Activated naive CD4-positive, alpha-beta T cell treated with anti-CD3 and anti-CD28 coated beads for 36 hours (primary cell): Measurements from ENCODE around the gene RMI1. TPM values are rescaled to one million over a fixed set of nuclear protein-coding genes. Genes with fewer than 3 reads are reported as not detected.

ENCODE experiments used
- CTCF ChIA-PET: fragments of 350-600 bp; sonication (Branson Sonifier 250); formaldehyde crosslinking; loops from one replicate; lab custom pipeline; 2021; ENCODE audit warnings: antibody characterized with exemption; lab: Charles Lee
- DNase-seq: peaks from one replicate; pipeline ENCODE4 v3.0.0-alpha.2; 2020
- H3K27ac Mint-ChIP-seq: one replicate; pipeline ENCODE4 v1.8.0; 2021; ENCODE audit warnings: mild to moderate bottlenecking, mixed read lengths
- H3K27me3 Mint-ChIP-seq: one replicate; pipeline ENCODE4 v1.8.0; 2021; ENCODE audit warnings: low read depth, mixed read lengths
- H3K36me3 Mint-ChIP-seq: one replicate; pipeline ENCODE4 v1.8.0; 2021; ENCODE audit warnings: low read depth, mixed read lengths
- H3K4me1 Mint-ChIP-seq: one replicate; pipeline ENCODE4 v1.8.0; 2021; ENCODE audit warnings: low read depth, mixed read lengths
- H3K4me3 Mint-ChIP-seq: one replicate; pipeline ENCODE4 v1.8.0; 2021; ENCODE audit warnings: mild to moderate bottlenecking, moderate library complexity, mixed read lengths
- H3K9me3 Mint-ChIP-seq: one replicate; pipeline ENCODE4 v1.8.0; 2021; ENCODE audit warnings: mixed read lengths
- intact Hi-C: fragments of 100-400 bp; cut with micrococcal nuclease; formaldehyde crosslinking; loops from one replicate; pipeline ENCODE4 v1.15.1; 2023
- total RNA-seq, 2 experiments: library from RNA; stranded (reverse); gene quantifications; one replicate each; pipeline ENCODE4 v1.2.3, GENCODE V29; 2021

RMI1 gene
- total RNA-seq, 2 experiments from 2014 or later: 19.2 to 19.3 TPM

- CTCF ChIA-PET: no interaction called here
- no peak overlapping the region for H3K27ac Mint-ChIP-seq
Measured at GRCh38 chr9:83988411-83988810, 7.8 kb downstream of the RMI1 start.

GRCh38 chr9:83991355-83991754, 10.8 kb downstream of the RMI1 start:
- intact Hi-C loops: no loop called here
- no peak for DNase-seq
- Mint-ChIP-seq H3K4me3 (no peak overlapping the region), H3K27ac (no peak overlapping the region), H3K36me3 (peaks cover 43% of the 10 kb centered on the region), H3K27me3 (no peaks in the 10 kb centered on the region), H3K4me1 (peaks cover 11% of the 10 kb centered on the region), H3K9me3 (no peaks in the 10 kb centered on the region)
- CTCF ChIA-PET: interaction anchor here (0.6 to 0.7 kb wide), 2 partner anchors 83 to 723 kb away, joined by 3 to 4 read pairs; no protein-coding TSS in a partner anchor

More at GRCh38 chr9:83988411-83988810, 7.8 kb downstream of the RMI1 start:
- Mint-ChIP-seq H3K9me3 (no peaks in the 10 kb centered on the region), H3K4me3 (no peak overlapping the region), H3K36me3 (peaks cover 33% of the 10 kb centered on the region), H3K4me1 (peaks cover 18% of the 10 kb centered on the region), H3K27me3 (no peaks in the 10 kb centered on the region)
- DNase-seq: no peak
- intact Hi-C loops: no loop called here

GRCh38 chr9:83992407-83992806, 11.8 kb downstream of the RMI1 start:
- no peak overlapping the region for H3K27ac Mint-ChIP-seq
- peaks cover 39% of the 10 kb centered on the region for H3K36me3 Mint-ChIP-seq
- H3K4me1 Mint-ChIP-seq: peaks cover 1% of the 10 kb centered on the region
- intact Hi-C loops: no loop called here
- CTCF ChIA-PET: no interaction called here
- no peak for DNase-seq
- H3K27me3 Mint-ChIP-seq: no peaks in the 10 kb centered on the region
- H3K9me3 Mint-ChIP-seq: no peaks in the 10 kb centered on the region
- H3K4me3 Mint-ChIP-seq: no peak overlapping the region

GRCh38 chr9:83992901-83993300, 12.3 kb downstream of the RMI1 start:
- Mint-ChIP-seq H3K27me3 (no peaks in the 10 kb centered on the region), H3K9me3 (no peaks in the 10 kb centered on the region), H3K4me1 (peaks cover 1% of the 10 kb centered on the region), H3K4me3 (no peak overlapping the region), H3K36me3 (peaks cover 36% of the 10 kb centered on the region), H3K27ac (no peak overlapping the region)
- no peak for DNase-seq
- CTCF ChIA-PET: no interaction called here
- intact Hi-C loops: no loop called here

GRCh38 chr9:83996126-83996525, 15.5 kb downstream of the RMI1 start:
- Mint-ChIP-seq H3K27ac (no peak overlapping the region), H3K27me3 (no peaks in the 10 kb centered on the region), H3K4me3 (no peak overlapping the region), H3K4me1 (peaks cover 1% of the 10 kb centered on the region), H3K9me3 (no peaks in the 10 kb centered on the region), H3K36me3 (peaks cover 19% of the 10 kb centered on the region)
- intact Hi-C loops: no loop called here
- DNase-seq: no peak
- CTCF ChIA-PET: interaction anchor here (0.7 kb wide), 1 partner anchor 400 kb away, joined by 4 read pairs; no protein-coding TSS in a partner anchor

- DNase-seq: no peak
- intact Hi-C loops: no loop called here
- no peak overlapping the region for H3K4me3 Mint-ChIP-seq
- CTCF ChIA-PET: no interaction called here
- H3K4me1 Mint-ChIP-seq: peaks cover 12% of the 10 kb centered on the region
- no peaks in the 10 kb centered on the region for H3K27me3 Mint-ChIP-seq
- no peak overlapping the region for H3K27ac Mint-ChIP-seq
- peaks cover 25% of the 10 kb centered on the region for H3K36me3 Mint-ChIP-seq
- no peaks in the 10 kb centered on the region for H3K9me3 Mint-ChIP-seq
Measured at GRCh38 chr9:83999141-83999918, 18.7 kb downstream of the RMI1 start.

GRCh38 chr9:84000186-84000585, 19.6 kb downstream of the RMI1 start:
- no peaks in the 10 kb centered on the region for H3K27me3 Mint-ChIP-seq
- H3K9me3 Mint-ChIP-seq: no peaks in the 10 kb centered on the region
- H3K36me3 Mint-ChIP-seq: peaks cover 27% of the 10 kb centered on the region
- H3K4me3 Mint-ChIP-seq: no peak overlapping the region
- intact Hi-C loops: no loop called here
- CTCF ChIA-PET: no interaction called here
- H3K27ac Mint-ChIP-seq: no peak overlapping the region
- no peak for DNase-seq
- H3K4me1 Mint-ChIP-seq: peaks cover 12% of the 10 kb centered on the region

- peaks cover 12% of the 10 kb centered on the region for H3K4me1 Mint-ChIP-seq
- H3K27ac Mint-ChIP-seq: no peak overlapping the region
Measured at GRCh38 chr9:84001621-84002020, 21.0 kb downstream of the RMI1 start.

GRCh38 chr9:84002344-84002743, 21.7 kb downstream of the RMI1 start:
- H3K36me3 Mint-ChIP-seq: peaks cover 23% of the 10 kb centered on the region
- no peaks in the 10 kb centered on the region for H3K27me3 Mint-ChIP-seq
- CTCF ChIA-PET: no interaction called here
- H3K27ac Mint-ChIP-seq: no peak overlapping the region
- peaks cover 12% of the 10 kb centered on the region for H3K4me1 Mint-ChIP-seq
- DNase-seq: no peak
- H3K9me3 Mint-ChIP-seq: no peaks in the 10 kb centered on the region
- intact Hi-C loops: no loop called here
- H3K4me3 Mint-ChIP-seq: no peak overlapping the region

More at GRCh38 chr9:84001621-84002020, 21.0 kb downstream of the RMI1 start:
- intact Hi-C loops: no loop called here
- H3K4me3 Mint-ChIP-seq: no peak overlapping the region
- no peaks in the 10 kb centered on the region for H3K9me3 Mint-ChIP-seq
- no peak for DNase-seq
- H3K36me3 Mint-ChIP-seq: peaks cover 23% of the 10 kb centered on the region
- CTCF ChIA-PET: no interaction called here
- no peaks in the 10 kb centered on the region for H3K27me3 Mint-ChIP-seq

- H3K36me3 Mint-ChIP-seq: peaks cover 22% of the 10 kb centered on the region
- H3K4me3 Mint-ChIP-seq: no peak overlapping the region
- intact Hi-C loops: no loop called here
- no peak overlapping the region for H3K27ac Mint-ChIP-seq
- H3K4me1 Mint-ChIP-seq: peaks cover 12% of the 10 kb centered on the region
- CTCF ChIA-PET: interaction anchor here (0.5 to 1.4 kb wide), 2 partner anchors 44 to 170 kb away, joined by 3 to 4 read pairs; no protein-coding TSS in a partner anchor
- DNase-seq: no peak
- H3K27me3 Mint-ChIP-seq: no peaks in the 10 kb centered on the region
- H3K9me3 Mint-ChIP-seq: no peaks in the 10 kb centered on the region
Measured at GRCh38 chr9:84003246-84003645, 22.6 kb downstream of the RMI1 start.

GRCh38 chr9:84007662-84008061, 27.1 kb downstream of the RMI1 start:
- peaks cover 8% of the 10 kb centered on the region for H3K36me3 Mint-ChIP-seq
- intact Hi-C loops: no loop called here
- CTCF ChIA-PET: no interaction called here
- H3K4me1 Mint-ChIP-seq: no peaks in the 10 kb centered on the region
- no peaks in the 10 kb centered on the region for H3K27me3 Mint-ChIP-seq
- H3K27ac Mint-ChIP-seq: no peak overlapping the region
- DNase-seq: no peak
- H3K9me3 Mint-ChIP-seq: no peaks in the 10 kb centered on the region
- H3K4me3 Mint-ChIP-seq: no peak overlapping the region

- Mint-ChIP-seq H3K4me3 (no peak overlapping the region), H3K4me1 (no peaks in the 10 kb centered on the region), H3K27ac (no peak overlapping the region), H3K9me3 (no peaks in the 10 kb centered on the region), H3K27me3 (no peaks in the 10 kb centered on the region), H3K36me3 (no peaks in the 10 kb centered on the region)
- CTCF ChIA-PET: interaction anchor here (0.7 kb wide), 1 partner anchor 334 kb away, joined by 3 read pairs; no protein-coding TSS in a partner anchor
- intact Hi-C loops: no loop called here
- no peak for DNase-seq
Measured at GRCh38 chr9:84024041-84024575, 43.5 kb downstream of the RMI1 start.

GRCh38 chr9:84027201-84027600, 46.6 kb downstream of the RMI1 start:
- DNase-seq: no peak
- Mint-ChIP-seq H3K27me3 (no peaks in the 10 kb centered on the region), H3K4me1 (no peaks in the 10 kb centered on the region), H3K36me3 (no peaks in the 10 kb centered on the region), H3K4me3 (no peak overlapping the region), H3K9me3 (no peaks in the 10 kb centered on the region), H3K27ac (no peak overlapping the region)
- CTCF ChIA-PET: no interaction called here
- intact Hi-C loops: no loop called here
